Erythroblast (primary cell): ENCODE measurements around the gene TTC39A.

Source experiments
- DNase-seq, 2 experiments: peaks; one replicate each; lab custom pipeline; 2025; lab: John Stamatoyannopoulos, UW
- GATA1 ChIP-seq: IDR thresholded peaks from 2 replicates; pipeline ENCODE4 v1.6.1; 2011; ENCODE audit warnings: low read depth, mild to moderate bottlenecking, control low read depth, low read length, moderate library complexity
- POLR2A ChIP-seq: IDR thresholded peaks from 2 replicates; pipeline ENCODE4 v1.6.1; 2011; ENCODE audit warnings: mild to moderate bottlenecking, low read length

TTC39A gene

GRCh38 chr1:51302270-51302669 lies 28.1 kb downstream of the TTC39A start:
- TF ChIP-seq GATA1 (no peak), POLR2A (no peak)
- DNase-seq = no peak

- TF ChIP-seq GATA1 = no peak
- TF ChIP-seq POLR2A = no peak
- DNase-seq = no peak
Measured at GRCh38 chr1:51301844-51302162, 28.6 kb downstream of the TTC39A start.

GRCh38 chr1:51301152-51301843 lies 29.1 kb downstream of the TTC39A start:
- no peak for DNase-seq
- no peak for TF ChIP-seq POLR2A
- TF ChIP-seq GATA1 = no peak

GRCh38 chr1:51299981-51300670 lies 30.2 kb downstream of the TTC39A start:
- TF ChIP-seq GATA1 (no peak), POLR2A (no peak)
- peak; percentile 72 to 85 for DNase-seq

- peak; percentile 71 to 84 for DNase-seq
- TF ChIP-seq GATA1 = no peak
- no peak for TF ChIP-seq POLR2A
Measured at GRCh38 chr1:51299185-51299885, 31.0 kb downstream of the TTC39A start.

GRCh38 chr1:51298322-51298705 lies 32.0 kb downstream of the TTC39A start:
- TF ChIP-seq GATA1 (no peak), POLR2A (no peak)
- no peak for DNase-seq

- TF ChIP-seq GATA1 (no peak), POLR2A (no peak)
- DNase-seq = no peak
Measured at GRCh38 chr1:51297401-51298321, 32.7 kb downstream of the TTC39A start.

GRCh38 chr1:51296383-51297357 lies 33.7 kb downstream of the TTC39A start:
- peak; percentile 72 to 86 for DNase-seq
- TF ChIP-seq POLR2A (no peak), GATA1 (no peak)

GRCh38 chr1:51295926-51296325 lies 34.4 kb downstream of the TTC39A start:
- TF ChIP-seq GATA1 = no peak
- no peak for TF ChIP-seq POLR2A

GRCh38 chr1:51294566-51295184 lies 35.7 kb downstream of the TTC39A start:
- TF ChIP-seq GATA1 (no peak), POLR2A (peak; percentile 48)
- DNase-seq = peak; percentile 90 to 91

More at GRCh38 chr1:51295926-51296325, 34.4 kb downstream of the TTC39A start:
- peak in 1 of 2 experiments; percentile 30 for DNase-seq

GRCh38 chr1:51293898-51294515 lies 36.4 kb downstream of the TTC39A start:
- TF ChIP-seq POLR2A = no peak
- TF ChIP-seq GATA1 = no peak
- no peak for DNase-seq
